GM19324 (cell line): ENCODE data around the gene TCF7L2.

Source experiments
- ATAC-seq: cut with Tn5 transposase; IDR thresholded peaks from one replicate; pipeline ENCODE4 v1.9.1; 2021; ENCODE audit warnings: mild to moderate bottlenecking, moderate library complexity; ENCODE audit not compliant: unreplicated experiment, low FRiP score

Gene TCF7L2

DNA sequence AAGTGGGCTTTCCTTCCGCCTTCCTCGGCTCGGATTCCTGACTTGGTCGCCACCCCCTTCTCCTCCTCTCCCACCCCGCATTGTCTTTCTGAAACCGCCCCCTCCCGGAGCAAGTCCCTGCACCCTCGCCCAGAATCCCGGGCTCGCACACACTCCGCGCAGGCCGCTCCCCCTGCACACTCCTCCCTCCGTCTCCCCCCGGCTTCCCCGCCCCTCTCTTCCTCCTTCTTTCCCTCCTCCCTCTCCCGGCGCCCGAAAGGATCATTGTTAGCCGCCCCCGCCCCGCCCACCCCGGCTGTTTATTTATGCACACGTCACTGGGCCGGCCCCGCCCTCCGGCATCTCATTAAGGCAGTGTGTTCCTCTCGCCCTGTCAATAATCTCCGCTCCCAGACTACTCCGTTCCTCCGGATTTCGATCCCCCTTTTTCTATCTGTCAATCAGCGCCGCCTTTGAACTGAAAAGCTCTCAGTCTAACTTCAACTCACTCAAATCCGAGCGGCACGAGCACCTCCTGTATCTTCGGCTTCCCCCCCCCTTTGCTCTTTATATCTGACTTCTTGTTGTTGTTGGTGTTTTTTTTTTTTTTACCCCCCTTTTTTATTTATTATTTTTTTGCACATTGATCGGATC is at the start of gene TCF7L2:
Gene TCF7L2 (plus strand): TSS at position 373 of the 633 bp plus-strand sequence. CDS start 510 bp downstream, outside the sequence.
- ATAC-seq = no peak

DNA sequence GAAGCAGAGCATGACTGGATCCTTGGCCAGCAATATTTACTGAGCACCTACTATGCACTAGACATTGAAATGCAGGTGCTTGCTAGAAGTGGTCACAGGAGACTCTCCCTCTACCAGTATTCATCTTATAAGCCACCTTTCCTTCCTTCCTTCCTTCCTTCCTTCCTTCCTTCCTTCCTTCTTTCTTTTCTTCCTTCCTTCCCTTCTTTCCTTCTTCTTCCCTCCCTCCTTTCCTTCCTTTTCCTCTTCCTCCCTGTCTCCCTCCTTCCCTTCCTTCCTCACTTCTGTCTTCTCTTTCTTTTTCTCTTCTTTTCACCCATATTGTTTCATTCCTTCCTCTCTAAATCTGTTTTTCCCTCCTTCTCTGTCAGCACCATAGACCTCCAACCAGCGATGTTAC is 47.3 kb upstream of the TCF7L2 start:
- no peak for ATAC-seq

DNA sequence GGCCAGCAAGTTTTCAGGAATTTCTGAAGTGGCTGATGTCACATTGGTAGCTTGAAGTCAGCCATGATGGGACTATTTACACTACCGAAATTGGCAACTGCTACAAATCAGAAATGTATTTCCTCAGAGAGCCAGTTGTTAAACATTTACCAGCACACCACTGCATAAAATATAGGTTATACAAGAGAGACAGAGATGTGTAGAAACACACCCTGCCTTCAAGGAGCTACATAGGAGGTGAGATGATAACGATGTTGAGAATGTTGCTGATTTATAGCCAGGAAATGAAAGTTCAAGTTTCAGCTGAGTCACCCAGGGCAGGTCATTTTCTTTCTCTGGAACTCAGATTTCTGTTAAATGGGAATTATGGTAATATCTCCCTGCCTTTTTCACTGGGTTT is 46.0 kb upstream of the TCF7L2 start:
- no peak for ATAC-seq

DNA sequence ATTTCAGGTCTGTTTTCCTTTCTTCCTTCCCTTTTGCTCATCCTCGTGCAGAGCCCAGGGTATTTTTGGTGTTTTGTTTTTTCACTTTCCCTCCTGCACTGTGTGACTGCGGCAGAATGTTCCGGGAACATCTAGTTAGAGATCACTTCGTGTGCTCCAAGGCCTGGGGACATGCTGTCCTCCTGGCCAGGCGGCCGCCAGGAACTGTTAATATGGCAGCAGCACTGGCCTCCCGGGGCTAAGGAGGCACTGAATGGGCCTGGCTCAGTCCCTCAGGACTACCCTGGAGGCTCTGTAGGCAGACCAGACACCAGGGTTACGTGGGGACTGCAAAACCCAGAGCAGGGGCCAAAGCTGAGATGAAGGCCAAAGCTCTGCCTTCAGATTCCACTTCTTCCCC is 43.1 kb upstream of the TCF7L2 start:
- no peak for ATAC-seq

DNA sequence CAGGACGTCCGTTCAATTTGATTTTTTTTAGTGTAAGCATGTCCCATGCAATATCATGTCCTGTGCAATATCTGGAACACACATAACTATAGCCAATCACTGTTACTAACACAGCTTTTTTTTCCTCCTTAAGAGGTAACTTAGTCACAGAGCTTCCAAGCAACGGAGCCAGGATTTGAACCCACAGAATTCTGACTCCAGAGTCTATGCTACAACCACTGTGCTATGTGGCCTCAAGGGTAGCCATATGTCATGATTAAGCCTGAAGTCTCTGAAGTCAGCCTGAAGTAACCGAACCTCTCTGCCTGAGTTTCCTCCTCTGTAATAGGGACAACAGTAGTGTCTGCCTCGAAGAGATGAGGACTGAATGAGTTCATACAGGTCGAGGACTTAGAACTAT is 42.2 kb upstream of the TCF7L2 start:
- no peak for ATAC-seq

DNA sequence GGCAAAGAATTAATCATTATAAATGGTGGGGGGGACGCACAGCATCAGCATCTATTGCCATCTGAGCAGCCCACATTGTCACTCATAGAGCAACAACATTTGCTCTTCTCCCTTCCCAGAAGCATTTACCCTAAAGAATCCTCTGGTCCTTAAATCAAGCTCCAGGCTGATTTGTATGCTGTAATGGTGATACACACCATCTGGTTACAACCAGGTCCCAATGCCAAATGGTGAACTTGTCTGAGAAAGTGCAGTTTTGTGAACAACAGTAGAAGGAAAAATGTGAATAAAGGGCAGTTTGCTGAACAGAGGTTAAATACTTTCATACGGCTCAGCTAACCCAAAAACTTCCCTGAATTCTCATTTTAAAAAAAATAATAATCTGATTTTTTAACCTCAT is 38.8 kb upstream of the TCF7L2 start:
- ATAC-seq = no peak

DNA sequence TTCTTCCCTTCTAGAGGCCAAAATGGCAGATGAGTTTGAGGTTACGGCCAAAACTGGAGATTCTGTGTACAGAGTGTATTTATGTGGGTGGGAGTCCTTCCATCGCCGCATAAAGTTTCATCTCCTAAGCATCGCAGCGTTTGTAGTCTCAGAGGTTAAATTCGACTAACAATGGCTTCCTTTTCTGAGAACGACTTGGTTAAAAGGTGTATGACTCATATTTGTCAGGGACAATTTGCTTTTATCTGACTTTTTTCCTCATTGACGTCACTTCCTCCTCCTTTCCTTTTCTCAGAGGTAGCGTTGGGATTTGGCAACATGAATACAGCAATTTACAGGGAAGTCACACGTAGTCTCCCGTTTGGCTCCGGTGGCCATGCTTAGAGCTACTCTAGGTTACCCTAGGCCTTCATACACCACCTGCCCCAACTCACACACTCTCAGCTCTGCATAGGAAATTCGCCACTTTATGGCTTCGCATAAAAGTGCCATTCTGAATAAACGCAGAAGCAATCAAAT is 37.6 kb upstream of the TCF7L2 start:
- ATAC-seq = no peak

DNA sequence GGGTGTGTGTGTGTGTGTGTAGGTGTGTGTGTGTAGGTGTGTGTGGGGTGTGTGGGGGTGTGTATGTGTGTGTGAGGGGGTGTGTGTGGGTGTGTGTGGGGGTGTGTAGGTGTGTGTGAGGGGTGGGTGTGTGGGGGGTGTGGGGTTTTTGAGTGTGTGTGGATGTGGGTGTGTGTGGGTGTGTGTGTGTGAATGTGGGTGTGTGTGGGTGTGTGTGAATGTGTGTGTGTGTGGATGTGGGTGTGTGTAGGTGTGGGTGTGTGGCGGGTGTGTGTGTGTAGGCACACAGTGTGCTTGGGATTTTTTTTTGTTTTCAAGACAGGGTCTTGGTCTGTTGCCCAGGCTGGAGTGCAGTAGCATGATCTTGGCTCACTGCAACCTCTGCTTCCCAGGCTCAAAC is 36.8 kb upstream of the TCF7L2 start:
- no peak for ATAC-seq

DNA sequence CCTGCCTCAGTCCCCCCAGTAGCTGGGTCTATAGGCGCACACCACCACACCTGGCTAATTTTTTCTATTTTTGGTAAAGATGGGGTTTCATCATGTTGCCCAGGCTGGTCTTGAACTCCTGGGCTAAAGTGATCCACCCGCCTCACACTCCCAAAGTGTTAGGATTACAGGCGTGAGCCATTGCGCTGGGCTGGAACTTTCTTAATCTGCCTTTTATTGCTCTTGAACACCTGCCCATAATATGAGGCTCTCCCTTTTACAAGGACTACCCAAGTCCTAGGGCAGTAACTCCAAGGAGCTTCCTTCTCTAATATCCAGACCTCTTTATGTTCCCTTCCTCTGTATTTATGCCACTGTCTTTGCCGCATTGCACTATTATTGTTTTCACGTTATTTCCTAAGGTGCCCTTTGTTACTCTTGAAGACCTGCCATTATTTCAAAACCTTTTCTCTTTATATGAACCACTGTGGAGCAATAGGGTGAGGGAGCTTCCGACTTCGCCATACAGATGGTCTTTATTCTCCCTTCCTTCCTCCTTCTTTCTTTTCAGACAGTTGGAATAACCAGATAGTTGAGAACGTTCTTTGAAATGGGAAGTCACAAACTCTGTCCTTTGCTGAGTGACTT is 36.3 kb upstream of the TCF7L2 start:
- ATAC-seq = no peak

DNA sequence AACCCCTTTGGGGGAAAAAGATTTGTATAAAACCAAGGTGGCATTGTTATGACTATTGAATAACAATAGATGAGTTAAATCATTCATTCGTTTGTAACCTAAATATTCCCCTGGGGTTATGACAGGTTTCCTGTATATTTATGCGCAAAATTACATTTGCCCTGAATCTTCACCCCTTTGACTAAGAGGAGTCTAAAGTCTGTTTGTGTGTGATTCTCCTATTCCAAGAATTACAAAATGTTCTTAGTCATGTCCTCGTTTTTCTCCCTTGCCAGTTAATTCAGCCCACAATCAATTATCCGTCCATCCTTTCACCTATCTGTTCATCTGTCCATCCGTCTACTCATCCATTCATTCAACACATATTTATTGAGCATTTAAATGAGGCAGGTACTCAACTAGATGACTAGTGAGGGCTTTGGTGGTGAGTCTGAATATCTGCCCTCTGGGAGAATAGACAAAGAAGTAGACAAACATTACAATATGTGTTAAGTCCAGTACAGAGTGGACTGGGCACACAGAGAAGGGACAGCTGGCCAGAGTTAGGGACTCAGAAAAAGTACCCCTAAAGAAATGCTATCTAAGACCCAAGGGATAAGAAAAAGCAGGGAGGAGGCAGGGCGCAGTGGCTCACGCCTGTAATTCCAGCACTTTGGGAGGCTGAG is 35.6 kb upstream of the TCF7L2 start:
- ATAC-seq = no peak

DNA sequence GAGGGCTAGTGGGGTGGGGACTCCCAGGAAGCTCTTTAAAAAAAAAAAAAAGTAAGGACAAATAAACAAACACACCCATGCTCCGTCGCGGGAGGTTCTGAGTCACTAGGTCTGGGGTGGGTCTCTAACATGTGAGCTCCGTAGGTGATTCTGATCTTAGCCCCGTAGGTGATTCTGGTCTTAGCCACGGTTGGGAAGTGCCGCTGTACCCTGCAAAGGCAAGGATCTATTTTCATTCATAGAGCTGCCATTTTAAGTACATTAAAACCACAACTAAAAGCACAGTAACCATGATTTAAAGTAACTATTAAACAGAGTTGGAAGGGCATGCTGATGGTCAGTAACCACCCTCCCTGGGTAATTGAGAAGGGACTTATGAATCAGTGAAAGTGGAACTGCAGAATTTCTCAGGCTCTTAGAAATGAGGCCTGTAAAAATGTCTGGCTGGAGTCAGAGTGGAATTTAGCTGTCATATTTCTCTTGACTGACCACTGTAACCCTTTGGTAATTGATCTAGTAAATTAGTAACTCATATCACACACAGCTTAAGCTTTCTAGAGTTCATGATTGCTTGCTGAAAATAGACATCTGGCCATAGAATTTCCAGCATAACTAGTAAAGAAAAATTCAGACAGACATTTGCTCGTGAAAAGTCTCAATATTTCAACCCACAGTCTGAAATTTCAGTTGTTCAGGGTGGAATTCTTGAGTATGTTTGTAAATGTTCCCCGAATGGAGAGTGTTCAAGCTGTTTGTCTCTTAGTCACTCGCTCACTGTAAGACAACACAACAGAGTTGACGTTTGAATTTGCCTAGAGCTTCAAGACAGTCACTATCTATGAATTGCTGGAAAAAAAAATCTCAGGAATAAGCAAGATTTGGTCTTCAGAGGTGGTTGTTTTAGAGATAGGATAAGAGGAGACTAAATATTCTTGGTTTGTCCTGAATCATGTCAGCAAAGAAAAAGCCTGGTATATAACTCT is 34.2 kb upstream of the TCF7L2 start:
- ATAC-seq = no peak

DNA sequence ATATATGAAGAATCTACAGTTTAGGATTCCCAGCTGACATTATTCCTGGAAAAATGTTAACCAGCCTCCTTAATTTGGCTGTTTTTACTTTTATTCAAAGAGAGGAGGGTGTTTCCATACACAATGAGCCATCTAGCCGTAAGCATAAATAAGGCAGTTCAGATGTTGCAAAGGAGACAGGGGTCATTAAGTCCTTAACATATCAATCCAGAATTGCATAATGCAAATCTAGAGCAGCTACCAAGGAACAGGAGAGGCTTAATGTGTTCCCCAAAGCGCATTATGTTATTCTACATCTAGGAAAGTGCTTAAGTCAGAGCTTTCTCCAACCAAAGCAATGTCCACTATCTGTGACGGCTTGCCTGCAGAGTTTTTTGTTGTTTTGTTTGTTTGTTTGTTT is 32.4 kb upstream of the TCF7L2 start:
- ATAC-seq = no peak

DNA sequence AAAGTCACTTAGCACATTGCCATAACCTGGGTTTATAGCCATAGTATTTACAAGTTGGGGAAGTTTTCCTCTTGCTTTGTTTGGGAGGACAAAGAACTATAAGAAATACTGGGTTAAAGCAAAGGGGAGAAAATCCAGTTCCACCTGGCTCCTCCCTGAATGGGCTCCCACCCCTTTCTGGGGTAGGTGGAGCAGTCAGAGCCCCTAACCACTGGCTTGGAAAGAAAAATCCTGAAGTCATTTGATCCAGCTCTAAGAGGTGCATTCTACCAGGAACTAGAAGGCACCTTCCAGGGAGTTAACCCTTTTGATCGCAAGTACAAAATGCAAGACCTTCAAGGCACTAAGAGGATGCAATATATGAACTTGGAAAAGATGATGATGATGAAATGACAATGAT is 31.3 kb upstream of the TCF7L2 start:
- ATAC-seq = no peak

DNA sequence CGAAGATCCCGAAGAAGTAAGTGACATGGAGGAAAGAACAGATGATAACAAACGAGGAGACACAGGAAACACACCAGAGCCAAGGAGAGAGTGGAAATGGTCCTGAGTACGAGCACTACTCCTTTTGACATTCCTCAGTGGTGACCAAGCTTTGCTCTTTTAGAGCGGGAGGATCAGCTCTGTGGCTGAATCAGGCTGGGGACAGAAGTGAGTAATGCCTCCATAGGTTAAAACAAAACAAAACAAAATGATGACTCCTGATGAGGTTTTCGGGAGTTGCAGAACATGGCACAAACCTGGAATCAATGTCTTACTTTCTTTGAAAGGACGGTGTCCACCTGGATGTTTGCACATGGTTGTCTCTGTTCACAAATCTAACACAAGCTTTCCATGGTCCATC is 30.3 kb upstream of the TCF7L2 start:
- no peak for ATAC-seq

DNA sequence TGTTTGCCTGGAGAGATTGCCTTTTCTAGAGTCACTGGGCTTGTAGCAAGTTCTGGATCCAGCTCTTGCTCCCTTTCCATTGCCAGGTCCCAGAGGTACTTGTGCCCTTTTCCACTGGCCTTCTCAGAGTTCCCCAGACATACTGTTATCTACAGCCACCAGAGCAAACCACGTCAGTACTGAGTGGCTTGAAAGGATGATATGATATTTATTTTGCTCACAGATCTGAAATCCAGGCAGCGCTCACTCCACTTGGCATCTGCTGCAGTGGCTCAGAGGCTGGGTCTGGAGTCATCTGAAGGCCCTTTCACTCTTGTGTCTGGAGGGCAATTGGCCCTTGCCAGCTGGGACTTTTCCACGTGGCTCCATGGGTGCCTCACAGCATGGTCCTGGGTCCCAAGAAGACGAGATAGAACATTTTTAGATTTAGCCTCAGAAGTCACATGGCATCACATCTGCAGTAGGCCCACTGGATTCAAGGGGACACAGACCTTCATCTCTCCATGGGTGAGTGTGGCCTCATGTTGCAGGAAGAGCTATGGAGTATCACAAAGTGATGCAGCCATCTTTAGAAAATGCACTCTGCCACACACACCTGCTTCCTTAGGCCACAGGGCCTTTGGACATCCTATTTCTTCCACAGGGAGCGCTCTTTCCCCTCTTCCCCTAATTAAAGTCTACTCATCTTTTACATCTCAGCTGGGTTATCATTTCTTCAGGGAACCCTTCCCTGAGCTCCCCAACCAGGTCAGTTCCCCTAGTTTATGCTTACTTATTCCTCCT is 22.9 kb upstream of the TCF7L2 start:
- no peak for ATAC-seq

DNA sequence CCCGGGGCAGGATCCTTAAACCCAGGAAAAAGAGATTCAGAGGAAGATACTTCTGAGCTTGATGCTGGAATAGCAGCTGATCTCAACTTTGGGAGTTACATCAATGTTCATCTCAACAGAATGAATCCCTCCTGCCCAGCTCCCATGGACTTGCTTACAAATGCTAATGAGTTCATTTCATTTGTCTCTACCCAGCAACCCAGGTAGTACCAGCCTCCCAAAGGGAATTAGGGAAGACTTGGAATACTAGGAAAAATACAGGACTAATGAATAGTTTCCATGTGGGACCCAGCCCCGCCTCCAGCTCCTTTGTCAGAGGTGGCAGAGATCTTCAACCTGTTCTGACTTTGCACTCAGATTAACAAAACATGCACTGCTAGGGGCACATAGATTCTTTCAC is 22.1 kb upstream of the TCF7L2 start:
- ATAC-seq = no peak

DNA sequence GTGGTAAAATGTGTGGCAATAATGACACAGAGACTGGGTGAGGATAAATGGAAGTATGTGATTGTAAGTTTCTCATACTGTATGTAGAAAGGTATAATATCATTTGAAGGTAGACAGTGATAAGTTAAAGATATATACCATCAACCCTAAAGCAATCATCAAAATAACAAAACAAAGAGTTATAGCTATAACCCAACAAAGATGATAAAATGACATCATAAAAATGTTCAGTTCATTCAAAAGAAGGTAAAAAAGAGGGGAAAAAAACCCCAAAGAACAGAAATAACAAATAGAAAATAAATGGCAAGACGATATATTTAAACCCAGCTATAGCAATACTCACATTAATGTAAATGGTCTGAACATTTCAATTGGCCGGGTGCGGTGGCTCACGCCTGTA is 17.4 kb upstream of the TCF7L2 start:
- ATAC-seq = no peak

DNA sequence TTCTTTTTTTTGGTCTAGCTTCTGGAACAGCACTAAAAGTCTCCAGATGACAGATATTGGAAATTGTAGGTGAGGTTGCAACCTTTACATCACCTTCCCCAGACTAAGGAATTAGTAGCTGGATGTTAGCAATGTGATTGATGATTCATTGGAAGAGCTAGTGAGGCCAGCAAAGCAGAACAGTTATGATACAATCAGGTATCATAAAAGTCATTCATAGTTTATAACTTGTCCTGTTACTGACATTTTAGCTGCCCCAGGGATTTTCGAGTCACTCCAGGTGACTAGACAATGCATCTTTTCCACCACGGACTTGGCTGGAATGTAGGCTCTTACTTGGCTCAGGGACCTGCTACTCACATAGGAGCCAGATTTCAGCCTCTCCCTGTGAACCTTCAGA is 15.9 kb upstream of the TCF7L2 start:
- no peak for ATAC-seq

DNA sequence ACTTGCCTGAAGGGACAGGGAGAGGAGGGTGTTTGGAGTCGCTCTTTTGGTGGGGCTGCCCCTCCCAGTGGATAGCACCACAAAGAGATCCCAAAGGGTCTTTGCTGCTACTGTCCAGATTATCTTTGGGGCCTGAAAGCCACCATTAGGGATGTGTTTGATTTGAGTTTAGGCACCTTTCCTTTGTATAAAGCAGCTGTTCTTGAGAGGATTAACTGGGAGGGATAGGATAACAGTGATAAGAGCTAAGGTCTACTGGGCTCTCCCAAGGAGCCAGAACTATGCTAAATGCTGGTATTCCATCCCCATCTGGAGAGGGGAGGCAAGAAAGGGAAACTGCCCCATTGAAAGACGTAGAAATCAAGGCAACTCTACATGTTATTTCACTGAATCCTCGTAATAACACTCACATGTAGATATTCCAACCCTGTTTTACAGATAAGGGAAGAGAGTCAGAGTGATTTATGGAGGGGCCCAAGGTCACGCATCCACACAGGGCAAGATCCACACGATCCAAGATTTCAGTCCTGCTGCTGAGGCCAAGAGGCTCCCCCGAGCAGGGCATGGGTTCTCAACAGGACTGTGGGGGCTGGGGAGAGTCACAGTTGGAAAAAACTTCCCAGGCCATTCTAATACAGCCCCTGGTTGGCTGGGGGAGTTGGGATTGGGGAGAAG is 11.1 kb upstream of the TCF7L2 start:
- no peak for ATAC-seq
